Activated CD8-positive, alpha-beta T cell treated with anti-CD3 and anti-CD28 coated beads for 36 hours (primary cell): ENCODE measurements around the gene RNU6-9. TPM values are rescaled to one million over a fixed set of nuclear protein-coding genes. Genes with fewer than 3 reads are reported as not detected.

ENCODE experiments used
- ATAC-seq: fragments of 200-7000 bp; cut with Tn5 transposase; one replicate; pipeline ENCODE4 v1.10.0; 2021; ENCODE audit warnings: mild to moderate bottlenecking, moderate library complexity
- CTCF ChIA-PET: fragments of 350-600 bp; sonication (Branson Sonifier 250); formaldehyde crosslinking; loops from one replicate; lab custom pipeline; 2021; ENCODE audit warnings: antibody characterized with exemption; lab: Charles Lee
- POLR2A ChIA-PET: fragments of 350-600 bp; sonication (Branson Sonifier 250); formaldehyde crosslinking; loops from one replicate; lab custom pipeline; 2021; ENCODE audit warnings: antibody characterized with exemption; lab: Charles Lee
- DNase-seq: peaks from one replicate; pipeline ENCODE4 v3.0.0-alpha.2; 2020
- H3K27ac Mint-ChIP-seq: one replicate; pipeline ENCODE4 v1.8.0; 2021; ENCODE audit warnings: mild to moderate bottlenecking, mixed read lengths
- H3K27me3 Mint-ChIP-seq: one replicate; pipeline ENCODE4 v1.8.0; 2021; ENCODE audit warnings: mixed read lengths
- H3K36me3 Mint-ChIP-seq: one replicate; pipeline ENCODE4 v1.8.0; 2021; ENCODE audit warnings: low read depth, mixed read lengths
- H3K4me1 Mint-ChIP-seq: one replicate; pipeline ENCODE4 v1.8.0; 2021; ENCODE audit warnings: low read depth, mixed read lengths
- H3K4me3 Mint-ChIP-seq: one replicate; pipeline ENCODE4 v1.8.0; 2021; ENCODE audit warnings: mild to moderate bottlenecking, moderate library complexity, mixed read lengths
- H3K9me3 Mint-ChIP-seq: one replicate; pipeline ENCODE4 v1.8.0; 2021; ENCODE audit warnings: mixed read lengths
- intact Hi-C: fragments of 100-400 bp; cut with micrococcal nuclease; formaldehyde crosslinking; loops from one replicate; pipeline ENCODE4 v1.10.0; 2022
- total RNA-seq, 2 experiments: library from RNA; stranded (reverse); gene quantifications; one replicate each; pipeline ENCODE4 v1.2.3, GENCODE V29; 2021
- TF ChIP-seq, protein P1 (sequence below): fragments of 200-600 bp; IDR thresholded peaks from one replicate; pipeline ENCODE4 v1.8.0; 2022; ENCODE audit warnings: antibody characterized with exemption, mild to moderate bottlenecking

RNU6-9 gene
- not detected for total RNA-seq

DNA sequence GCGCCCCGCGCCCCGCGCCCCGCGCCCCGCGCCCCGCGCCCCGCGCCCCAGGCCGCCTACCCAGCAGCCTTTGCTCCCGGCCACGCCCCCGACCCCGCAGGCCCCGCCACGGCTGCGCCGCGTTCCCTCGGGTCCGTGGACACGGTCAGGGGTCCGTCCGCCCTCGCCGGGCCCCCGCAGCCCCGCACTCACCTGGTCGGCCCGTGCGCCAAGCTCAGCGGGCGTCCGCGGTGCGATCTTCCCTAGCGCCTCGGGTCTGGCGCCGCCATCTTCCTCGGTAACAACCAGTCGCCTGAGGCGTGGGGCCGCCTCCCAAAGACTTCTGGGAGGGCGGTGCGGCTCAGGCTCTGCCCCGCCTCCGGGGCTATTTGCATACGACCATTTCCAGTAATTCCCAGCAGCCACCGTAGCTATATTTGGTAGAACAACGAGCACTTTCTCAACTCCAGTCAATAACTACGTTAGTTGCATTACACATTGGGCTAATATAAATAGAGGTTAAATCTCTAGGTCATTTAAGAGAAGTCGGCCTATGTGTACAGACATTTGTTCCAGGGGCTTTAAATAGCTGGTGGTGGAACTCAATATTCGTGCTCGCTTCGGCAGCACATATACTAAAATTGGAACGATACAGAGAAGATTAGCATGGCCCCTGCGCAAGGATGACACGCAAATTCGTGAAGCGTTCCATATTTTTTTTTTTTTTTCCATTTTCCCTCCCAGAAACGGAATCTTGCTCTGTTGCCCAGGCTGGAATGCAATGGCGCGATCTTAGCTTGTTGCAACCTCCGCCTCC, at the start of gene RNU6-9, which contains the start of gene MED16:
TSS of gene RNU6-9 (plus strand) at position 591 of the 796 bp plus-strand sequence.
TSS of gene MED16 (minus strand) at position 294 of the 796 bp plus-strand sequence. CDS start 2,056 bp downstream, outside the sequence.
- TF ChIP-seq, protein P1, sequence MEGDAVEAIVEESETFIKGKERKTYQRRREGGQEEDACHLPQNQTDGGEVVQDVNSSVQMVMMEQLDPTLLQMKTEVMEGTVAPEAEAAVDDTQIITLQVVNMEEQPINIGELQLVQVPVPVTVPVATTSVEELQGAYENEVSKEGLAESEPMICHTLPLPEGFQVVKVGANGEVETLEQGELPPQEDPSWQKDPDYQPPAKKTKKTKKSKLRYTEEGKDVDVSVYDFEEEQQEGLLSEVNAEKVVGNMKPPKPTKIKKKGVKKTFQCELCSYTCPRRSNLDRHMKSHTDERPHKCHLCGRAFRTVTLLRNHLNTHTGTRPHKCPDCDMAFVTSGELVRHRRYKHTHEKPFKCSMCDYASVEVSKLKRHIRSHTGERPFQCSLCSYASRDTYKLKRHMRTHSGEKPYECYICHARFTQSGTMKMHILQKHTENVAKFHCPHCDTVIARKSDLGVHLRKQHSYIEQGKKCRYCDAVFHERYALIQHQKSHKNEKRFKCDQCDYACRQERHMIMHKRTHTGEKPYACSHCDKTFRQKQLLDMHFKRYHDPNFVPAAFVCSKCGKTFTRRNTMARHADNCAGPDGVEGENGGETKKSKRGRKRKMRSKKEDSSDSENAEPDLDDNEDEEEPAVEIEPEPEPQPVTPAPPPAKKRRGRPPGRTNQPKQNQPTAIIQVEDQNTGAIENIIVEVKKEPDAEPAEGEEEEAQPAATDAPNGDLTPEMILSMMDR = no peak
- Mint-ChIP-seq H3K4me1 (peaks cover 13% of the 10 kb centered on the region), H3K4me3 (peak within 1 kb of the TSS; percentile 76), H3K27ac (peak within 1 kb of the TSS; percentile 99), H3K27me3 (no peaks in the 10 kb centered on the region), H3K9me3 (no peaks in the 10 kb centered on the region), H3K36me3 (peaks cover 4% of the 10 kb centered on the region)
- POLR2A ChIA-PET = interaction anchor here (0.6 to 1.9 kb wide), 11 partner anchors 9 to 133 kb away, joined by 3 to 15 read pairs (median 3); partner anchors contain the start of gene WDR18
- DNase-seq = peak; percentile 95
- peak; percentile 92 for ATAC-seq
- CTCF ChIA-PET = interaction anchor here (0.8 to 1.5 kb wide), 7 partner anchors 9 to 123 kb away, joined by 3 to 6 read pairs (median 5); partner anchors contain the start of genes KISS1R and WDR18
- intact Hi-C loops = no loop called here

DNA sequence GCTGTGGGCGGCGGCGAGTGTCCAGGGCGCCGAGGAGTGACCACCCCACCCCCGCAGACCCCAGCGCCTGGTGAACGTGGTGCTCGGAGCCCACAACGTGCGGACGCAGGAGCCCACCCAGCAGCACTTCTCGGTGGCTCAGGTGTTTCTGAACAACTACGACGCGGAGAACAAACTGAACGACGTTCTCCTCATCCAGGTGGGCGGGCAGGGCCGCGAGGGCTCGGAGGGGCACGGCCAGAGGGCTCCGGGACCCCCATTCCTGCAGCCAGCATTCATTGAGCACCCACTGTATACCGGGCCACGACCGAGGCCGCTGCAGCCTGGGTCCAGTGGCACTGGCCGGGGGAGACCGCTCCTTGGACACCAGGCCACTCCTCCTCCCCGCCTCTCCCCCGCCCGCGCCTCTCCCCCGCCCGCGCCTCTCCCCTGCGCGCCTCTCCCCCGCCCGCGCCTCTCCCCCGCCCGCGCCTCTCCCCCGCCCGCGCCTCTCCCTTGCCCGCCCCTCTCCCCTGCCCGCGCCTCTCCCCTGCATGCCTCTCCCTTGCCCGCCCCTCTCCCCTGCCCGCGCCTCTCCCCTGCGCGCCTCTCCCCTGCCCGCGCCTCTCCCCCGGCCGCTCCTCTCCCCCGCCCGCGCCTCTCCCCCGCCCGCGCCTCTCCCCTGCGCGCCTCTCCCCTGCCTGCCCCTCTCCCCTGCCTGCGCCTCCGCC, 49.3 kb upstream of the RNU6-9 start:
- H3K27ac Mint-ChIP-seq = no peak overlapping the region
- ChIA-PET POLR2A (no interaction called here), CTCF (no interaction called here)
- H3K36me3 Mint-ChIP-seq = no peaks in the 10 kb centered on the region
- no peaks in the 10 kb centered on the region for H3K9me3 Mint-ChIP-seq
- intact Hi-C loops = no loop called here
- peaks cover 35% of the 10 kb centered on the region for H3K27me3 Mint-ChIP-seq
- peaks cover 3% of the 10 kb centered on the region for H3K4me1 Mint-ChIP-seq
- ATAC-seq (no peak), DNase-seq (no peak)
- H3K4me3 Mint-ChIP-seq = no peak overlapping the region
- TF ChIP-seq, protein P1 = no peak

DNA sequence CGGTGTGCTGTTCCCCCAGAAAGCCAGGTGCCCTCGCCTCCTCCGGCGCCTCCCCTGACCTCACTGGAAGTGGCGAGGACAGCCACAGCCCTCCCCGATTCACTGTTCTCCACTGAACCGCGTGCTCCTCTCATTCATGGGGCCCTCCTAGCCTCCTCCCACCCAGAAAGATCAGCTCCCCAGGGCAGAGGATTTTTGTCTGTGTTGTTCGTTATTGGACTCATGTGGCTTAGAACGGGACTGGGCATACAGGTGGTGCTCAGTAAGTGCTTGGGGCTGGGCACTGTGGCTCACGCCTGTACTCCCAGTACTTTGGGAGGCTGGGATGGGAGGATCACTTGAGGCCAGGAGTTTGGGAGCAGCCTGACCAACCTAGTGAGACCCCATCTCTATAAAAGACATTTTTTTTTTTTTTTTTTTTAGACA, 48.7 kb upstream of the RNU6-9 start:
- Mint-ChIP-seq H3K36me3 (no peaks in the 10 kb centered on the region), H3K4me3 (no peak overlapping the region), H3K9me3 (no peaks in the 10 kb centered on the region), H3K27ac (no peak overlapping the region), H3K27me3 (peaks cover 38% of the 10 kb centered on the region), H3K4me1 (peaks cover 3% of the 10 kb centered on the region)
- intact Hi-C loops = no loop called here
- ChIA-PET POLR2A (no interaction called here), CTCF (interaction anchor here (1.4 kb wide), 1 partner anchor 12 kb away, joined by 5 read pairs; no protein-coding TSS in a partner anchor)
- ATAC-seq (no peak), DNase-seq (no peak)
- TF ChIP-seq, protein P1 = no peak

- H3K4me3 Mint-ChIP-seq = no peak overlapping the region
- POLR2A ChIA-PET = no interaction called here
- H3K27ac Mint-ChIP-seq = no peak overlapping the region
- peaks cover 3% of the 10 kb centered on the region for H3K4me1 Mint-ChIP-seq
- CTCF ChIA-PET = interaction anchor here (1.4 kb wide), 1 partner anchor 11 kb away, joined by 5 read pairs; no protein-coding TSS in a partner anchor
- intact Hi-C loops = no loop called here
- H3K36me3 Mint-ChIP-seq = no peaks in the 10 kb centered on the region
- DNase-seq (no peak), ATAC-seq (no peak)
- no peaks in the 10 kb centered on the region for H3K9me3 Mint-ChIP-seq
- peaks cover 40% of the 10 kb centered on the region for H3K27me3 Mint-ChIP-seq
- TF ChIP-seq, protein P1 = no peak
Observed at GRCh38 chr19:845707-846521, 47.4 kb upstream of the RNU6-9 start.
